Measurements from ENCODE around the gene ARL8B.

DNA sequence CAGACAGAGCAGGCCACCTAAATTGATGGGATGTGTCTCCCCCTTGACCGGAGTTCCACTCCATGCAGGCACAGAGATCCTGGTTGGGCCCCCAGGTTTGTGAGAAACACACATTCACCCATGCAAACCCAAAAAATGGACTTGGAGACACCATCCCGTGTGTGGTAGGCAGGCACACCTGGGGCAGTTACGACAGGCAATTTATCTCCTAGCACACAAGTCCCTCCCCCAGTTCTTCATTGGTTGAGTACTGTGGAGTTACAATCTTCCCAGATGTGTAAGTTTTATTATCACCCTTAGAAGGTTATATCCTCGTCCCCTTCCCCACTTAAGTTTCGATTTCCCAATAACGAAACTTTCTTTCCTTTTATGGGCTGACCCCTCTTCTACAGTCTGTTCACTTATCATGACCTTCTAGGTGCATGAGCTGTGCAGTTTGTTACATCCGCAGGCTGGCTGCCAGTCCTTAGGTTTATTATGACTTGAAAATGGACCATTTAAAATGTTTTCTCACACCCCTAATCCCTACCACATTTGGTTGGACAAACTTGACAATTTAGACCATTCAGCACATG, 27.3 kb downstream of the ARL8B start:
- no peak for TF ChIP-seq TCF7L2 (IDR thresholded peaks at IDR 0.05; ENCODE audit: low read depth, low read length)
- TF ChIP-seq USF2 (CRISPR knock-in tag; IDR thresholded peaks at IDR 0.05), result no peak

Data from K562 (cell line).